H9 (cell line): ENCODE measurements around the gene KIF12. TPM values are rescaled to one million over a fixed set of nuclear protein-coding genes. Genes with fewer than 3 reads are reported as not detected.

Experiments
- DNase-seq: peaks from one replicate; pipeline ENCODE4 v3.0.0-alpha.2; 2017
- H2AFZ ChIP-seq: one replicate; pipeline ENCODE4 v1.6.1; 2013; ENCODE audit warnings: mild to moderate bottlenecking, low read length, control low read depth, moderate library complexity
- H2AK5ac ChIP-seq: 2 replicates; pipeline ENCODE4 v1.6.1; 2013; ENCODE audit warnings: low read length, control low read depth, mixed read lengths; ENCODE audit not compliant: insufficient read length
- H2BK120ac ChIP-seq: one replicate; pipeline ENCODE4 v1.6.1; 2013; ENCODE audit warnings: low read depth, mild to moderate bottlenecking, low read length, control low read depth, inconsistent platforms; ENCODE audit not compliant: poor library complexity, severe bottlenecking
- H2BK12ac ChIP-seq: 2 replicates; pipeline ENCODE4 v1.6.1; 2013; ENCODE audit warnings: low read length, control low read depth, mixed read lengths, low read depth; ENCODE audit not compliant: insufficient read length
- H2BK15ac ChIP-seq: 2 replicates; pipeline ENCODE4 v1.6.1; 2013; ENCODE audit warnings: low read depth, low read length, control low read depth
- H2BK20ac ChIP-seq: one replicate; pipeline ENCODE4 v1.6.1; 2013; ENCODE audit warnings: low read depth, mild to moderate bottlenecking, low read length, control low read depth, inconsistent platforms; ENCODE audit not compliant: poor library complexity, severe bottlenecking
- H2BK5ac ChIP-seq: 2 replicates; pipeline ENCODE4 v1.6.1; 2013; ENCODE audit warnings: low read length, control low read depth, mixed read lengths; ENCODE audit not compliant: insufficient read length
- H3K14ac ChIP-seq: 2 replicates; pipeline ENCODE4 v1.6.1; 2013; ENCODE audit warnings: low read length, control low read depth; ENCODE audit not compliant: insufficient read depth
- H3K18ac ChIP-seq: 2 replicates; pipeline ENCODE4 v1.6.1; 2013; ENCODE audit warnings: low read depth, mild to moderate bottlenecking, mixed read lengths, low read length, control low read depth; ENCODE audit not compliant: insufficient read length
- H3K23ac ChIP-seq: 2 replicates; pipeline ENCODE4 v1.6.1; 2013; ENCODE audit warnings: low read length, control low read depth, mixed read lengths, low read depth; ENCODE audit not compliant: insufficient read length
- H3K23me2 ChIP-seq: 2 replicates; pipeline ENCODE4 v1.6.1; 2013; ENCODE audit warnings: low read depth, mild to moderate bottlenecking, mixed read lengths, low read length, control low read depth; ENCODE audit not compliant: insufficient read length, poor library complexity, severe bottlenecking
- H3K27ac ChIP-seq: 2 replicates; pipeline ENCODE4 v1.5.1; 2013; ENCODE audit warnings: low read length, control low read depth, mixed read lengths, low read depth; ENCODE audit not compliant: insufficient read length
- H3K27me3 ChIP-seq: 2 replicates; pipeline ENCODE4 v1.6.1; 2013; ENCODE audit warnings: low read length, control low read depth, inconsistent platforms; ENCODE audit not compliant: insufficient read depth
- H3K4ac ChIP-seq: 2 replicates; pipeline ENCODE4 v1.6.1; 2013; ENCODE audit warnings: low read depth, mild to moderate bottlenecking, control low read depth, inconsistent platforms, low read length, moderate library complexity
- H3K4me1 ChIP-seq: 2 replicates; pipeline ENCODE4 v1.6.1; 2013; ENCODE audit warnings: low read length, control low read depth, inconsistent platforms; ENCODE audit not compliant: insufficient read depth
- H3K4me2 ChIP-seq: 2 replicates; pipeline ENCODE4 v1.6.1; 2013; ENCODE audit warnings: low read length, control low read depth, mixed read lengths; ENCODE audit not compliant: insufficient read length, insufficient read depth
- H3K56ac ChIP-seq: 2 replicates; pipeline ENCODE4 v1.6.1; 2013; ENCODE audit warnings: low read depth, mild to moderate bottlenecking, mixed read lengths, low read length, control low read depth; ENCODE audit not compliant: insufficient read length
- H3K79me1 ChIP-seq: 2 replicates; pipeline ENCODE4 v1.6.1; 2013; ENCODE audit warnings: low read depth, mild to moderate bottlenecking, moderate library complexity, low read length, control low read depth, inconsistent platforms; ENCODE audit not compliant: insufficient read depth, poor library complexity, severe bottlenecking
- H3K79me2 ChIP-seq: 2 replicates; pipeline ENCODE4 v1.6.1; 2013; ENCODE audit warnings: low read length, control low read depth, inconsistent platforms; ENCODE audit not compliant: insufficient read depth
- H3K9ac ChIP-seq: 2 replicates; pipeline ENCODE4 v1.6.1; 2013; ENCODE audit warnings: low read length, control low read depth, mixed read lengths; ENCODE audit not compliant: insufficient read length; ENCODE audit errors: extremely low read depth
- H3K9me3 ChIP-seq: one replicate; pipeline ENCODE4 v1.6.1; 2013; ENCODE audit warnings: low read depth, low read length, inconsistent platforms; ENCODE audit not compliant: control insufficient read depth
- H3T11ph ChIP-seq: one replicate; pipeline ENCODE4 v1.6.1; 2013; ENCODE audit warnings: mild to moderate bottlenecking, low read length, control low read depth, inconsistent platforms
- H4K20me1 ChIP-seq: one replicate; pipeline ENCODE4 v1.6.1; 2013; ENCODE audit not compliant: control insufficient read depth, insufficient read length, insufficient read depth
- H4K5ac ChIP-seq: 2 replicates; pipeline ENCODE4 v1.6.1; 2013; ENCODE audit warnings: low read depth, mild to moderate bottlenecking, mixed read lengths, low read length, control low read depth; ENCODE audit not compliant: insufficient read length
- H4K8ac ChIP-seq: replicated peaks from 2 replicates; pipeline ENCODE4 v1.6.1; 2013; ENCODE audit warnings: low read length, control low read depth, mixed read lengths, low read depth; ENCODE audit not compliant: insufficient read length
- H4K91ac ChIP-seq: 2 replicates; pipeline ENCODE4 v1.6.1; 2013; ENCODE audit warnings: low read depth, mild to moderate bottlenecking, moderate library complexity, mixed read lengths, low read length, control low read depth; ENCODE audit not compliant: insufficient read length
- H3K27ac Mint-ChIP-seq, 3 experiments: 2 replicates in 2 of 3; 3 replicates in 1 of 3; pipeline ENCODE4 v1.8.0; 2020 to 2021; ENCODE audit warnings: mixed read lengths in 3 of 3, mild to moderate bottlenecking in 1 of 3, moderate library complexity in 1 of 3
- H3K27me3 Mint-ChIP-seq: 2 replicates; pipeline ENCODE4 v1.8.0; 2021; ENCODE audit warnings: low read depth, mild to moderate bottlenecking, moderate library complexity, mixed read lengths
- H3K36me3 Mint-ChIP-seq, 3 experiments: 2 replicates in 2 of 3; 3 replicates in 1 of 3; pipeline ENCODE4 v1.8.0; 2020 to 2021; ENCODE audit warnings: low read depth in 3 of 3, mixed read lengths in 3 of 3; ENCODE audit not compliant: insufficient read depth in 1 of 3
- H3K4me1 Mint-ChIP-seq, 2 experiments: 2 replicates each; pipeline ENCODE4 v1.8.0; 2020; ENCODE audit warnings: mixed read lengths in 2 of 2
- H3K4me3 Mint-ChIP-seq, 2 experiments: 2 replicates in 1 of 2; 3 replicates in 1 of 2; pipeline ENCODE4 v1.8.0; 2020 to 2021; ENCODE audit warnings: mild to moderate bottlenecking in 2 of 2, mixed read lengths in 2 of 2, moderate library complexity in 1 of 2
- H3K9me3 Mint-ChIP-seq, 2 experiments: 2 replicates in 1 of 2; 3 replicates in 1 of 2; pipeline ENCODE4 v1.8.0; 2020; ENCODE audit warnings: mild to moderate bottlenecking in 2 of 2, mixed read lengths in 2 of 2, moderate library complexity in 1 of 2
- CTCF ChIP-seq: fragments of 200-600 bp; sonication (generic); conservative IDR thresholded peaks from 3 replicates; pipeline ENCODE4 v1.8.0; 2021; ENCODE audit warnings: antibody characterized with exemption, mild to moderate bottlenecking
- WGBS: extraction: QIAGEN DNeasy Blood & Tissue Kit; methylation state at CpG from one replicate; pipeline ENCODE4 v1.1.7; 2013; ENCODE audit warnings: missing lambda C conversion rate, low lambda C conversion rate, mixed read lengths; ENCODE audit not compliant: insufficient read length; ENCODE audit errors: extremely low coverage; 5-methylcytosine and 5-hydroxymethylcytosine counted together
- total RNA-seq: library from RNA; stranded (reverse); gene quantifications from 2 replicates; pipeline ENCODE4 v1.2.1, GENCODE V29; 2021

The KIF12 gene
- total RNA-seq, 1 experiment from 2014 or later, result 3.3 TPM

GRCh38 chr9:114107286-114108001 lies 8.4 kb upstream of the KIF12 start:
- Histone ChIP-seq H2BK120ac (no peak overlapping the region), H3K79me1 (no peaks in the 10 kb centered on the region), H3K9me3 (no peaks in the 10 kb centered on the region), H3K14ac (no peak overlapping the region), H3K27me3 (no peaks in the 10 kb centered on the region; the same call in 1 of the 2 replicates), H3T11ph (no peak overlapping the region), H3K9ac (no peak overlapping the region), H2BK12ac (no peak overlapping the region), H4K5ac (no peak overlapping the region), H4K91ac (no peak overlapping the region), H3K79me2 (no peaks in the 10 kb centered on the region), H2BK15ac (no peak overlapping the region), H3K56ac (no peak overlapping the region), H3K4me2 (no peak overlapping the region), H3K23ac (no peak overlapping the region), H2AK5ac (no peak overlapping the region), H3K27ac (no peak overlapping the region), H2BK20ac (no peak overlapping the region), H3K4ac (no peak overlapping the region), H3K18ac (no peak overlapping the region), H3K4me1 (no peaks in the 10 kb centered on the region), H2AFZ (no peak overlapping the region), H4K8ac (no peak overlapping the region), H4K20me1 (no peaks in the 10 kb centered on the region), H2BK5ac (no peak overlapping the region), H3K23me2 (no peaks in the 10 kb centered on the region)
- WGBS, result 100% methylated on average over 1 of the region's 13 CpGs
- TF ChIP-seq CTCF, result no peak
- H3K27ac Mint-ChIP-seq, result no peak overlapping the region
- peaks cover 10 to 14% of the 10 kb centered on the region in 2 experiments for H3K4me1 Mint-ChIP-seq
- H3K4me3 Mint-ChIP-seq, result no peak overlapping the region
- H3K36me3 Mint-ChIP-seq, result no peaks in the 10 kb centered on the region
- no peak for DNase-seq
- H3K9me3 Mint-ChIP-seq, result peaks cover 4 to 6% of the 10 kb centered on the region in 2 experiments
- H3K27me3 Mint-ChIP-seq, result peaks cover 81% of the 10 kb centered on the region
